Natural killer cell (primary cell): ENCODE results near the gene CDK14. TPM values are rescaled to one million over a fixed set of nuclear protein-coding genes. Genes with fewer than 3 reads are reported as not detected.

Experiments used
- ATAC-seq, 3 donors: fragments of 150-1000 bp in 2 of 3; fragments of 200-7000 bp in 1 of 3; cut with Tn5 transposase; 1 replicate in 1 of 3; 2 replicates in 2 of 3; pipeline ENCODE4 v1.10.0; 2021; ENCODE audit warnings: mild to moderate bottlenecking in 2 of 3, moderate library complexity in 2 of 3
- DNase-seq, 2 donors: peaks; one replicate each; pipeline versions ENCODE4 v3.0.0 to v3.0.0-alpha.2; 2013 to 2021; ENCODE audit warnings: mixed read lengths in 1 of 2
- H3K27ac ChIP-seq: one replicate; pipeline ENCODE4 v1.5.1; 2013; ENCODE audit warnings: mild to moderate bottlenecking, low read length
- H3K27me3 ChIP-seq: one replicate; pipeline ENCODE4 v1.6.1; 2013; ENCODE audit warnings: low read length; ENCODE audit not compliant: control insufficient read depth, insufficient read depth
- H3K36me3 ChIP-seq: one replicate; pipeline ENCODE4 v1.6.1; 2013; ENCODE audit warnings: low read length; ENCODE audit not compliant: control insufficient read depth, insufficient read depth
- H3K4me1 ChIP-seq: one replicate; pipeline ENCODE4 v1.6.1; 2013; ENCODE audit warnings: low read length; ENCODE audit not compliant: control insufficient read depth, insufficient read depth
- H3K4me3 ChIP-seq: one replicate; pipeline ENCODE4 v1.5.1; 2013; ENCODE audit warnings: low read length
- H3K9me3 ChIP-seq: one replicate; pipeline ENCODE4 v1.6.1; 2013; ENCODE audit warnings: low read length; ENCODE audit not compliant: control insufficient read depth, insufficient read depth
- H3K27ac Mint-ChIP-seq, 2 donors: one replicate each; pipeline ENCODE4 v1.8.0; 2022; ENCODE audit warnings: mild to moderate bottlenecking in 2 of 2, mixed read lengths in 2 of 2, moderate library complexity in 1 of 2
- H3K27me3 Mint-ChIP-seq, 2 donors: one replicate each; pipeline ENCODE4 v1.8.0; 2022; ENCODE audit warnings: low read depth in 2 of 2, mixed read lengths in 2 of 2
- H3K36me3 Mint-ChIP-seq: one replicate; pipeline ENCODE4 v1.8.0; 2022; ENCODE audit warnings: mixed read lengths
- H3K4me1 Mint-ChIP-seq, 2 donors: one replicate each; pipeline ENCODE4 v1.8.0; 2022; ENCODE audit warnings: mixed read lengths in 2 of 2
- H3K4me3 Mint-ChIP-seq: one replicate; pipeline ENCODE4 v1.8.0; 2022; ENCODE audit warnings: mild to moderate bottlenecking, moderate library complexity, mixed read lengths
- H3K9me3 Mint-ChIP-seq, 2 donors: one replicate each; pipeline ENCODE4 v1.8.0; 2022; ENCODE audit warnings: mixed read lengths in 2 of 2
- whole genome bisulfite sequencing: methylation state at CpG from one replicate; pipeline ENCODE4 v1.1.7; 2013; ENCODE audit warnings: missing lambda C conversion rate; ENCODE audit not compliant: insufficient coverage; 5-methylcytosine and 5-hydroxymethylcytosine counted together
- intact Hi-C: fragments of 100-400 bp; cut with micrococcal nuclease; formaldehyde crosslinking; loops from one replicate; pipeline ENCODE4 v1.14.2; 2022
- total RNA-seq, 4 donors: library from RNA; stranded (reverse); fragments of 120-200 nt in 1 of 4; gene quantifications; one replicate each; pipeline versions ENCODE4 v1.2.3 to v1.2.4, GENCODE V29; 2013 to 2022
- TF ChIP-seq, protein P1 (sequence below): fragments of 200-600 bp; IDR thresholded peaks from one replicate; pipeline ENCODE4 v1.8.0; 2022; ENCODE audit warnings: antibody characterized with exemption

Gene CDK14
- total RNA-seq, 3 donors from 2014 or later (not counting 1 experiment from before 2014, with no cell fraction given) = 1.2 to 12.5 (median 1.9) TPM

DNA sequence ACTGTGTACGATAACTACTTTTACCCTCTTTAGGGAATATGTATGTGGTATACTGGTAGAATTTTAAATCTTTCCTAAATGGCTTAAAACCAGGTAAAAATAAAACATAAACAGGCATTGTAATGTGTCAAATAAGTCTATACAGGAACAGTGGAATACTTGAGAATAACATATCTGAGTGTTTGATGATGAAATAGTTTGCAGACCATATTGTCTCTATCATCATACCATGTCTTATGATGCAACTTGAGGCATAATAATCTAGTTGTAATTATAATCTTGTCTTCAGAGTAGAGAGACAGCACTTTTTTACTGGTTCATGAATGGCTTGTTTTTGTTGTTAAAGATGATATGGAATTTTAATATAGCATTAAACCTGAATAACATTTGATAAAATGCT, 293.5 kb downstream of the CDK14 start:
- H3K27ac Mint-ChIP-seq = no peak overlapping the region
- H3K27me3 ChIP-seq = no peaks in the 10 kb centered on the region
- WGBS = no CpG with 5 or more reads among the region's 1 CpG
- H3K4me1 ChIP-seq = no peaks in the 10 kb centered on the region
- no peak for DNase-seq
- H3K36me3 ChIP-seq = no peaks in the 10 kb centered on the region
- no peak overlapping the region for H3K4me3 ChIP-seq
- no peak overlapping the region for H3K4me3 Mint-ChIP-seq
- H3K4me1 Mint-ChIP-seq = no peaks in the 10 kb centered on the region
- TF ChIP-seq, protein P1, sequence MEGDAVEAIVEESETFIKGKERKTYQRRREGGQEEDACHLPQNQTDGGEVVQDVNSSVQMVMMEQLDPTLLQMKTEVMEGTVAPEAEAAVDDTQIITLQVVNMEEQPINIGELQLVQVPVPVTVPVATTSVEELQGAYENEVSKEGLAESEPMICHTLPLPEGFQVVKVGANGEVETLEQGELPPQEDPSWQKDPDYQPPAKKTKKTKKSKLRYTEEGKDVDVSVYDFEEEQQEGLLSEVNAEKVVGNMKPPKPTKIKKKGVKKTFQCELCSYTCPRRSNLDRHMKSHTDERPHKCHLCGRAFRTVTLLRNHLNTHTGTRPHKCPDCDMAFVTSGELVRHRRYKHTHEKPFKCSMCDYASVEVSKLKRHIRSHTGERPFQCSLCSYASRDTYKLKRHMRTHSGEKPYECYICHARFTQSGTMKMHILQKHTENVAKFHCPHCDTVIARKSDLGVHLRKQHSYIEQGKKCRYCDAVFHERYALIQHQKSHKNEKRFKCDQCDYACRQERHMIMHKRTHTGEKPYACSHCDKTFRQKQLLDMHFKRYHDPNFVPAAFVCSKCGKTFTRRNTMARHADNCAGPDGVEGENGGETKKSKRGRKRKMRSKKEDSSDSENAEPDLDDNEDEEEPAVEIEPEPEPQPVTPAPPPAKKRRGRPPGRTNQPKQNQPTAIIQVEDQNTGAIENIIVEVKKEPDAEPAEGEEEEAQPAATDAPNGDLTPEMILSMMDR = no peak
- H3K9me3 ChIP-seq = no peaks in the 10 kb centered on the region
- H3K9me3 Mint-ChIP-seq = peaks cover 8 to 9% of the 10 kb centered on the region in 2 donors
- H3K27ac ChIP-seq = no peak overlapping the region
- H3K36me3 Mint-ChIP-seq = no peaks in the 10 kb centered on the region
- intact Hi-C loops = no loop called here
- no peak for ATAC-seq
- no peaks in the 10 kb centered on the region for H3K27me3 Mint-ChIP-seq

- H3K9me3 ChIP-seq = no peaks in the 10 kb centered on the region
- Mint-ChIP-seq H3K27ac (no peak overlapping the region), H3K4me1 (no peaks in the 10 kb centered on the region), H3K9me3 (peaks cover 8 to 15% of the 10 kb centered on the region in 2 donors), H3K4me3 (no peak overlapping the region), H3K36me3 (no peaks in the 10 kb centered on the region), H3K27me3 (no peaks in the 10 kb centered on the region)
- 91% methylated on average over 1 of the region's 1 CpG for WGBS
- no peaks in the 10 kb centered on the region for H3K4me1 ChIP-seq
- no peak for DNase-seq
- intact Hi-C loops = no loop called here
- no peak overlapping the region for H3K27ac ChIP-seq
- ATAC-seq = no peak
- TF ChIP-seq, protein P1 = no peak
- no peaks in the 10 kb centered on the region for H3K27me3 ChIP-seq
- H3K36me3 ChIP-seq = no peaks in the 10 kb centered on the region
- no peak overlapping the region for H3K4me3 ChIP-seq
Observed at GRCh38 chr7:90891529-90891928, 295.4 kb downstream of the CDK14 start.

DNA sequence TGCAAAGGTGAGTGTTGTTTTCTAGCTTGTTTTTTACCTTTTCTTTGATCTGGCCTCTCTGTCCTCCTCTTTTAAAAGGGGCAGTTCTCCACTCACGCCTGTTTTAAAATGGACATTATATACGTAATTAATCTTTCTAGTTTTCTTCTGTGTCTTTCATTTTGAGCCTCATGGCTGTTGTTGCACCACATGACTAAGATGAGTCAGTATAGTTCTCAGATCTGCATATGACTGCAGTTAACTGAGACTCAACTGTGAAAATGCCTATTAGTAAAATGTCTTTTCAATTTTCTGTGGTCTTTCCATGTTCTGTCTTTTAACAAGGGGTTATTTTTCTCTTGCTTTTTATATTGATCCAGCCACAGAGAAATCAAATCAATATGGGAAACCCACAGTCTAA, 296.1 kb downstream of the CDK14 start:
- H3K27ac Mint-ChIP-seq = no peak overlapping the region
- 96% methylated on average over 2 of the region's 2 CpGs for WGBS

GRCh38 chr7:90894122-90894521, 298.0 kb downstream of the CDK14 start:
- no peaks in the 10 kb centered on the region for H3K4me1 ChIP-seq
- Mint-ChIP-seq H3K9me3 (peaks cover 5 to 10% of the 10 kb centered on the region in 2 donors), H3K27me3 (no peaks in the 10 kb centered on the region), H3K27ac (no peak overlapping the region), H3K4me3 (no peak overlapping the region), H3K36me3 (no peaks in the 10 kb centered on the region), H3K4me1 (no peaks in the 10 kb centered on the region)
- no peak for ATAC-seq
- H3K27me3 ChIP-seq = no peaks in the 10 kb centered on the region
- H3K4me3 ChIP-seq = no peak overlapping the region
- DNase-seq = no peak
- H3K36me3 ChIP-seq = no peaks in the 10 kb centered on the region
- TF ChIP-seq, protein P1 = no peak
- H3K9me3 ChIP-seq = no peaks in the 10 kb centered on the region
- WGBS = no CpG with 5 or more reads among the region's 3 CpGs
- intact Hi-C loops = no loop called here
- H3K27ac ChIP-seq = no peak overlapping the region

More for the DNA sequence above, 296.1 kb downstream of the CDK14 start:
- no peak overlapping the region for H3K4me3 ChIP-seq
- intact Hi-C loops = no loop called here
- H3K4me1 ChIP-seq = no peaks in the 10 kb centered on the region
- TF ChIP-seq, protein P1 = no peak
- Mint-ChIP-seq H3K4me3 (no peak overlapping the region), H3K27me3 (no peaks in the 10 kb centered on the region), H3K9me3 (peaks cover 8 to 15% of the 10 kb centered on the region in 2 donors), H3K36me3 (no peaks in the 10 kb centered on the region), H3K4me1 (no peaks in the 10 kb centered on the region)
- no peaks in the 10 kb centered on the region for H3K9me3 ChIP-seq
- no peak overlapping the region for H3K27ac ChIP-seq
- no peaks in the 10 kb centered on the region for H3K36me3 ChIP-seq
- DNase-seq (no peak), ATAC-seq (no peak)
- no peaks in the 10 kb centered on the region for H3K27me3 ChIP-seq
